Measurements from ENCODE around the gene MIS18BP1.
A peak's percentile ranks its signal among the peaks of the same experiment; 100 is the strongest.

The MIS18BP1 gene

GRCh38 chr14:45258805-45259204, 5.8 kb upstream of the MIS18BP1 start:
- TF ChIP-seq TAF1 (IDR thresholded peaks at IDR 0.05; ENCODE audit: borderline replicate concordance, low read depth, low read length) (no peak), POLR2AphosphoS5 (IDR thresholded peaks at IDR 0.05; ENCODE audit: low read depth, low read length) (no peak), POLR2A (IDR thresholded peaks at IDR 0.05; ENCODE audit: low read depth, low read length) (no peak)
- FAIRE-seq (no peak), DNase-seq (ENCODE audit: insufficient read length) (no peak)

- FAIRE-seq (no peak), DNase-seq (ENCODE audit: insufficient read length) (no peak)
- TF ChIP-seq POLR2AphosphoS5 (IDR thresholded peaks at IDR 0.05; ENCODE audit: low read depth, low read length) (no peak), TAF1 (IDR thresholded peaks at IDR 0.05; ENCODE audit: borderline replicate concordance, low read depth, low read length) (no peak), POLR2A (IDR thresholded peaks at IDR 0.05; ENCODE audit: low read depth, low read length) (no peak)
These were observed 5.1 kb upstream of the MIS18BP1 start for GRCh38 chr14:45258073-45258472.

DNA sequence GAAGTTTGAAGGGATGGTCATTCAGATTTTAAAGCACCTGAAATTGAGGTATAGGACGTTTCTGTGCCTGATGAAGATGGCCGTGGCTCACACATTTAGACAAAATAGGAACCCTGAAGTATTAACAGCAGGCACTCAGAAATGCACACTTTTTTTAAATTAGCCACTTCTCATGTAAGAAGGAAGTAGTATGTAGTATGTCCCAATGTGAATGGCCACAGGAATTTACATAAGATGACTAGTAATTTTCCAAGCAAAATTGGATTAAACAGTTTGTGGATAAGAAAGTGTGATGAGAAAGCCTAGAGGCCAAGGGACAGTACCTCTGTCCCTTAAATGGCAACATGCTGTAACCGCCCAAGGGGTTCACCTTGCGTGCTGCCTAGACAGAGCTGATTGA, 1.8 kb upstream of the MIS18BP1 start:
- FAIRE-seq: no peak
- DNase-seq (ENCODE audit: insufficient read length): no peak
- TF ChIP-seq POLR2AphosphoS5 (IDR thresholded peaks at IDR 0.05; ENCODE audit: low read depth, low read length) (no peak), TAF1 (IDR thresholded peaks at IDR 0.05; ENCODE audit: borderline replicate concordance, low read depth, low read length) (no peak), POLR2A (IDR thresholded peaks at IDR 0.05; ENCODE audit: low read depth, low read length) (no peak)

GRCh38 chr14:45253754-45254310, 830 bp upstream of the MIS18BP1 start:
- DNase-seq (ENCODE audit: insufficient read length): no peak
- no peak for TF ChIP-seq POLR2A (IDR thresholded peaks at IDR 0.05; ENCODE audit: low read depth, low read length)
- no peak for TF ChIP-seq POLR2AphosphoS5 (IDR thresholded peaks at IDR 0.05; ENCODE audit: low read depth, low read length)
- no peak for TF ChIP-seq TAF1 (IDR thresholded peaks at IDR 0.05; ENCODE audit: borderline replicate concordance, low read depth, low read length)
- no peak for FAIRE-seq

- TF ChIP-seq TAF1 (IDR thresholded peaks at IDR 0.05; ENCODE audit: borderline replicate concordance, low read depth, low read length) (no peak), POLR2A (IDR thresholded peaks at IDR 0.05; ENCODE audit: low read depth, low read length) (no peak), POLR2AphosphoS5 (IDR thresholded peaks at IDR 0.05; ENCODE audit: low read depth, low read length) (no peak)
- FAIRE-seq (no peak), DNase-seq (ENCODE audit: insufficient read length) (no peak)
These were observed 484 bp downstream of the MIS18BP1 start for GRCh38 chr14:45252366-45253069.

- FAIRE-seq: peak; percentile 56
- peak; percentile 16 for DNase-seq (ENCODE audit: insufficient read length)
- TF ChIP-seq POLR2AphosphoS5 (IDR thresholded peaks at IDR 0.05; ENCODE audit: low read depth, low read length): no peak
- TF ChIP-seq POLR2A (IDR thresholded peaks at IDR 0.05; ENCODE audit: low read depth, low read length): no peak
- no peak for TF ChIP-seq TAF1 (IDR thresholded peaks at IDR 0.05; ENCODE audit: borderline replicate concordance, low read depth, low read length)
These were observed 1.1 kb downstream of the MIS18BP1 start for GRCh38 chr14:45251912-45252311.

- DNase-seq (ENCODE audit: insufficient read length): no peak
- peak; percentile 14 for FAIRE-seq
These were observed 3.0 kb downstream of the MIS18BP1 start for GRCh38 chr14:45249856-45250575.

GRCh38 chr14:45247427-45247826, 5.6 kb downstream of the MIS18BP1 start:
- FAIRE-seq (no peak), DNase-seq (ENCODE audit: insufficient read length) (no peak)
- TF ChIP-seq POLR2AphosphoS5 (IDR thresholded peaks at IDR 0.05; ENCODE audit: low read depth, low read length) (no peak), POLR2A (IDR thresholded peaks at IDR 0.05; ENCODE audit: low read depth, low read length) (no peak), TAF1 (IDR thresholded peaks at IDR 0.05; ENCODE audit: borderline replicate concordance, low read depth, low read length) (no peak)

More at GRCh38 chr14:45249856-45250575, 3.0 kb downstream of the MIS18BP1 start:
- no peak for TF ChIP-seq POLR2A (IDR thresholded peaks at IDR 0.05; ENCODE audit: low read depth, low read length)
- TF ChIP-seq POLR2AphosphoS5 (IDR thresholded peaks at IDR 0.05; ENCODE audit: low read depth, low read length): no peak
- TF ChIP-seq TAF1 (IDR thresholded peaks at IDR 0.05; ENCODE audit: borderline replicate concordance, low read depth, low read length): no peak

DNA sequence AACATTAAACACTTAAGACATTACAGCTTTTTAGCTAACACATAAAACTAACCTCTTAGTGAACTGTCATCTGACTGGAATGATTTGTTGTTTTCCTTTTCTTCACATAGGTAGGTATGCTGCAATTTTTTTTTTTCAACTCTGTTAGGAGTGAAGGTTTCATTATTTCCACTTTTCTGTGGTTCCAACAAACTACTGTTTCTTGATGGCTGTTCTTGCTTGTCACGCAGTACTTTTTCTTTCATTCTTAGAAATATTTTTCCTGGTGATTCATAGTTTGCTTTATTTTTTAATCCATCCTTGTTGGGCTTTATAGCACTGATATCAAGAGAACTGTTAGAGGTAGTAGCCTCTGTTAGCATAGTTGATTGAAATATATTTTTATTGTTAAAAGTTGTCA, 6.3 kb downstream of the MIS18BP1 start:
- no peak for TF ChIP-seq POLR2A (IDR thresholded peaks at IDR 0.05; ENCODE audit: low read depth, low read length)
- no peak for TF ChIP-seq TAF1 (IDR thresholded peaks at IDR 0.05; ENCODE audit: borderline replicate concordance, low read depth, low read length)
- no peak for TF ChIP-seq POLR2AphosphoS5 (IDR thresholded peaks at IDR 0.05; ENCODE audit: low read depth, low read length)
- no peak for FAIRE-seq
- no peak for DNase-seq (ENCODE audit: insufficient read length)

DNA sequence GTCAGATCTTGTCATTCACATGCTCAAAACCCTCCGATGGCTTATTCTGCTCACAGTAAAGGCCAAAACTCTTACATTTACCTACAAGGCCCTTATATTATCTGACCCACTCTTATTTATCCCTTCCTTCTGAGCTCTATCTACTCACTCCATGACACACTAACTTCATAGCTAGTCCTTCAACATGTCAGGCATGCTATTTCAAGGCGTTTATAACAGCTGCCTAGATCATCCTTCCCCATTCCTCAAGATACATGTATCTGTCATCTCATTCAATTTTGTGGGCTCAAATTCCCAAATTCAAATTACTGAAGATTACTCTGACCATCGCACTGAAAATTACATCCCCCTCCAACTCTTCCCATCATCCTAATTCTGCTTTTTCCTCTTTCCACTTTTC, 6.9 kb downstream of the MIS18BP1 start:
- TF ChIP-seq POLR2A (IDR thresholded peaks at IDR 0.05; ENCODE audit: low read depth, low read length) (no peak), TAF1 (IDR thresholded peaks at IDR 0.05; ENCODE audit: borderline replicate concordance, low read depth, low read length) (no peak), POLR2AphosphoS5 (IDR thresholded peaks at IDR 0.05; ENCODE audit: low read depth, low read length) (no peak)
- FAIRE-seq (no peak), DNase-seq (ENCODE audit: insufficient read length) (no peak)

- TF ChIP-seq TAF1 (IDR thresholded peaks at IDR 0.05; ENCODE audit: borderline replicate concordance, low read depth, low read length): no peak
- TF ChIP-seq POLR2A (IDR thresholded peaks at IDR 0.05; ENCODE audit: low read depth, low read length): no peak
- no peak for TF ChIP-seq POLR2AphosphoS5 (IDR thresholded peaks at IDR 0.05; ENCODE audit: low read depth, low read length)
- DNase-seq (ENCODE audit: insufficient read length): no peak
- peak; percentile 50 for FAIRE-seq
These were observed 10.3 kb downstream of the MIS18BP1 start for GRCh38 chr14:45242706-45243105.

Data from GM12892 (cell line).